ENCODE results near the gene COLEC12.

Gene COLEC12

GRCh38 chr18:470661-471501 lies 29.6 kb downstream of the COLEC12 start:
- no peak for DNase-seq (ENCODE audit: extremely low spot score)
- CTCF ChIA-PET = no interaction called here
- TF ChIP-seq, protein P1, sequence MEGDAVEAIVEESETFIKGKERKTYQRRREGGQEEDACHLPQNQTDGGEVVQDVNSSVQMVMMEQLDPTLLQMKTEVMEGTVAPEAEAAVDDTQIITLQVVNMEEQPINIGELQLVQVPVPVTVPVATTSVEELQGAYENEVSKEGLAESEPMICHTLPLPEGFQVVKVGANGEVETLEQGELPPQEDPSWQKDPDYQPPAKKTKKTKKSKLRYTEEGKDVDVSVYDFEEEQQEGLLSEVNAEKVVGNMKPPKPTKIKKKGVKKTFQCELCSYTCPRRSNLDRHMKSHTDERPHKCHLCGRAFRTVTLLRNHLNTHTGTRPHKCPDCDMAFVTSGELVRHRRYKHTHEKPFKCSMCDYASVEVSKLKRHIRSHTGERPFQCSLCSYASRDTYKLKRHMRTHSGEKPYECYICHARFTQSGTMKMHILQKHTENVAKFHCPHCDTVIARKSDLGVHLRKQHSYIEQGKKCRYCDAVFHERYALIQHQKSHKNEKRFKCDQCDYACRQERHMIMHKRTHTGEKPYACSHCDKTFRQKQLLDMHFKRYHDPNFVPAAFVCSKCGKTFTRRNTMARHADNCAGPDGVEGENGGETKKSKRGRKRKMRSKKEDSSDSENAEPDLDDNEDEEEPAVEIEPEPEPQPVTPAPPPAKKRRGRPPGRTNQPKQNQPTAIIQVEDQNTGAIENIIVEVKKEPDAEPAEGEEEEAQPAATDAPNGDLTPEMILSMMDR (IDR thresholded peaks at IDR 0.05; ENCODE audit: control extremely low read depth, extremely low read depth, low read depth, missing control alignments) = no peak
- POLR2A ChIA-PET = no interaction called here

GRCh38 chr18:468955-469790 lies 31.3 kb downstream of the COLEC12 start:
- ChIA-PET POLR2A (no interaction called here), CTCF (no interaction called here)
- DNase-seq (ENCODE audit: extremely low spot score) = no peak
- TF ChIP-seq, protein P1 (IDR thresholded peaks at IDR 0.05; ENCODE audit: control extremely low read depth, extremely low read depth, low read depth, missing control alignments) = peak; percentile 6

DNA sequence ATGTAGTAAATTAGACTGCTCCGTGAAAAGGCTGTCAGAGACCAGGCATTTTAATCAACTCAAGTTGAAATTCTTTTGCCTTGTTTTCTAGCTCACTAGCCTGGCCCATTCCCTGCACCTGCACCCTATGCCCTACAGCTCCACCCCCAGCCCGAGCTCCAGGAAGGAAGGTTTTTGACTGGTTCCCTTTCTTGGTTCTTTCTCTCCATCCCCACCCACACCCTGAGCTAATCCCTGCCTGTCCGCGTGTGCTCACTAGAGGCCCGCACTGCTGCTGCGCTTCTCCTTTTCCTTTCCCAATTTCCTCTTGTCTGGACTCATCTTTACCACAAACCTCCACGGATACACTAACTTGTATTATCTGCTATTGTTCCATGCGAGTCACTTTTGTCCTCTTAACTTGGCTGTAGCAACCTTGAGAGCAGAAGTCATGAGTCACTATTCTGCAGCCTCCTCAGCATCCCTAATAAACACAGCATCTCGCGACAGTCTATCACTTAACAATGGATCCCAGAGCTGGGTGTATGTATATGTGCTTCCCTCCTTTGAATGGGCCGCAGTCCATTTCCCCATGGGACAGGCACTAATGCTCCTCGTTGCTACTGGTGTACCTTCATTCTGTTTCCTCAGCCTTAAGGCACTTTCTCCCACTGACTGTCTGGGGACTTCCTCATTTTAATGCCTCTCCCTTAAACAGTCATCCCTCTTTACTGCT lies 36.5 kb downstream of the COLEC12 start:
- TF ChIP-seq, protein P1 (IDR thresholded peaks at IDR 0.05; ENCODE audit: control extremely low read depth, extremely low read depth, low read depth, missing control alignments) = no peak
- DNase-seq (ENCODE audit: extremely low spot score) = no peak
- POLR2A ChIA-PET = no interaction called here
- CTCF ChIA-PET = no interaction called here

GRCh38 chr18:463403-463802 lies 37.1 kb downstream of the COLEC12 start:
- CTCF ChIA-PET = no interaction called here
- no peak for DNase-seq (ENCODE audit: extremely low spot score)
- POLR2A ChIA-PET = no interaction called here
- TF ChIP-seq, protein P1 (IDR thresholded peaks at IDR 0.05; ENCODE audit: control extremely low read depth, extremely low read depth, low read depth, missing control alignments) = no peak

DNA sequence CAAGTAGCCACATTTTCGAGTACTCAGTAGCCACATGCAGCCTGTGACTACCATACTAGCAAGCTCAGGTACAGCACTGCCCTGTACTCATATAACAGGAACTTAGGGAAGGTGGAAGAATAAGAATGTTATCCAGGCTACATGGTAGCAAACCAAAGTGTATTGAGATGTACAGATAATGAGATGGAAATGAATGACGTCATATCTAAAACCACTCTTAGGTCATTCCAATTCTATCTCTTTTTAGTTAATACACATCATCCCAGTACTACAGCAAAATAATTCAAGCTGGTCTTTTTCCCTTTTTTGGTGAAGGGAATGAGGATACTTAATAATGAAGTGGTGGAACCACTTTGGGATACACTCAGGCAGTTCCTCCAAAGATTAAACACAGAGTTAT lies 38.7 kb downstream of the COLEC12 start:
- no peak for DNase-seq (ENCODE audit: extremely low spot score)
- ChIA-PET CTCF (no interaction called here), POLR2A (no interaction called here)
- TF ChIP-seq, protein P1 (IDR thresholded peaks at IDR 0.05; ENCODE audit: control extremely low read depth, extremely low read depth, low read depth, missing control alignments) = no peak

- no peak for DNase-seq (ENCODE audit: extremely low spot score)
- TF ChIP-seq, protein P1 (IDR thresholded peaks at IDR 0.05; ENCODE audit: control extremely low read depth, extremely low read depth, low read depth, missing control alignments) = no peak
- CTCF ChIA-PET = no interaction called here
- POLR2A ChIA-PET = no interaction called here
Measured at GRCh38 chr18:460791-461190, 39.7 kb downstream of the COLEC12 start.

All from GM10248 (cell line).